CD4-positive, alpha-beta T cell (primary cell): ENCODE results near the gene NEK10. TPM values are rescaled to one million over a fixed set of nuclear protein-coding genes. Genes with fewer than 3 reads are reported as not detected.

ENCODE experiments used
- ATAC-seq: fragments of 200-7000 bp; cut with Tn5 transposase; one replicate; pipeline ENCODE4 v1.10.0; 2022; ENCODE audit warnings: mild to moderate bottlenecking; ENCODE audit not compliant: poor library complexity
- CTCF ChIA-PET: fragments of 350-600 bp; sonication (Branson Sonifier 250); formaldehyde crosslinking; loops from one replicate; lab custom pipeline; 2021; ENCODE audit warnings: antibody characterized with exemption, inconsistent platforms; lab: Charles Lee
- POLR2A ChIA-PET: fragments of 350-600 bp; sonication (Branson Sonifier 250); formaldehyde crosslinking; loops from one replicate; lab custom pipeline; 2021; ENCODE audit warnings: antibody characterized with exemption, inconsistent platforms; lab: Charles Lee
- DNase-seq, 14 experiments: peaks; one replicate each; pipeline ENCODE4 v3.0.0-alpha.2; 2013 to 2020; ENCODE audit warnings: mixed read lengths in 2 of 14
- H3K27ac ChIP-seq, 2 donors: one replicate each; pipeline versions ENCODE4 v1.5.1 to v1.7.0; 2013; ENCODE audit warnings: low read length in 2 of 2, low read depth in 1 of 2, mild to moderate bottlenecking in 1 of 2
- H3K27me3 ChIP-seq, 2 experiments: 1 replicate in 1 of 2; 2 replicates in 1 of 2; pipeline versions ENCODE4 v1.6.1 to v1.7.0; 2013; ENCODE audit warnings: low read length in 2 of 2, control low read depth in 1 of 2, mild to moderate bottlenecking in 1 of 2, moderate library complexity in 1 of 2; ENCODE audit not compliant: insufficient read depth in 2 of 2, control insufficient read depth in 1 of 2
- H3K36me3 ChIP-seq: one replicate; pipeline ENCODE4 v1.6.1; 2013; ENCODE audit warnings: low read length, control low read depth; ENCODE audit not compliant: insufficient read depth
- H3K4me1 ChIP-seq: one replicate; pipeline ENCODE4 v1.6.1; 2013; ENCODE audit warnings: low read length, control low read depth; ENCODE audit not compliant: insufficient read depth
- H3K4me3 ChIP-seq: one replicate; pipeline ENCODE4 v1.5.1; 2013; ENCODE audit warnings: mild to moderate bottlenecking, low read length, moderate library complexity
- H3K9me3 ChIP-seq, 2 experiments: 1 replicate in 1 of 2; 2 replicates in 1 of 2; pipeline versions ENCODE4 v1.6.1 to v1.7.0; 2013; ENCODE audit warnings: low read length in 2 of 2, mild to moderate bottlenecking in 2 of 2, control low read depth in 1 of 2, moderate library complexity in 1 of 2; ENCODE audit not compliant: control insufficient read depth in 1 of 2, insufficient read depth in 1 of 2
- H3K27ac Mint-ChIP-seq: one replicate; pipeline ENCODE4 v1.8.0; 2020; ENCODE audit warnings: mixed read lengths
- H3K27me3 Mint-ChIP-seq: one replicate; pipeline ENCODE4 v1.8.0; 2021; ENCODE audit warnings: mixed read lengths
- H3K36me3 Mint-ChIP-seq: one replicate; pipeline ENCODE4 v1.8.0; 2021; ENCODE audit warnings: low read depth, mixed read lengths
- H3K4me1 Mint-ChIP-seq: one replicate; pipeline ENCODE4 v1.8.0; 2021; ENCODE audit warnings: low read depth, mixed read lengths
- H3K4me3 Mint-ChIP-seq: one replicate; pipeline ENCODE4 v1.8.0; 2020; ENCODE audit warnings: mild to moderate bottlenecking, mixed read lengths
- H3K9me3 Mint-ChIP-seq: one replicate; pipeline ENCODE4 v1.8.0; 2020; ENCODE audit warnings: mixed read lengths
- CTCF ChIP-seq: fragments of 200-600 bp; IDR thresholded peaks from one replicate; pipeline ENCODE4 v1.8.0; 2022; ENCODE audit warnings: antibody characterized with exemption, mild to moderate bottlenecking
- intact Hi-C, 2 experiments: fragments of 100-400 bp; cut with DNase I in 1 of 2; cut with micrococcal nuclease in 1 of 2; formaldehyde crosslinking; loops; one replicate each; pipeline versions ENCODE4 v1.15.1 to v1.9.0; 2023 to 2025; cut with DNase I, micrococcal nuclease
- total RNA-seq, 174 experiments: library from RNA in 2 of 174; stranded (reverse) in 2 of 174; gene quantifications; one replicate each; pipeline ENCODE4 v1.2.3 and lab custom pipeline; 2021 to 2026

Gene NEK10
- total RNA-seq, 2 experiments from 2014 or later = 0.61 to 0.77 TPM

- Histone ChIP-seq H3K9me3 (no peaks in the 10 kb centered on the region), H3K36me3 (no peaks in the 10 kb centered on the region), H3K27ac (no peak overlapping the region), H3K27me3 (no peaks in the 10 kb centered on the region), H3K4me1 (no peaks in the 10 kb centered on the region), H3K4me3 (no peak overlapping the region)
- ChIA-PET POLR2A (no interaction called here), CTCF (no interaction called here)
- no peak for TF ChIP-seq CTCF
- Mint-ChIP-seq H3K9me3 (peaks cover 3% of the 10 kb centered on the region), H3K27ac (no peak overlapping the region), H3K4me3 (no peak overlapping the region), H3K4me1 (no peaks in the 10 kb centered on the region), H3K27me3 (peaks cover 4% of the 10 kb centered on the region), H3K36me3 (no peaks in the 10 kb centered on the region)
- ATAC-seq (no peak), DNase-seq (no peak)
- intact Hi-C loops = no loop called here
Measured at GRCh38 chr3:27271890-27272289, 97.3 kb downstream of the NEK10 start.

DNA sequence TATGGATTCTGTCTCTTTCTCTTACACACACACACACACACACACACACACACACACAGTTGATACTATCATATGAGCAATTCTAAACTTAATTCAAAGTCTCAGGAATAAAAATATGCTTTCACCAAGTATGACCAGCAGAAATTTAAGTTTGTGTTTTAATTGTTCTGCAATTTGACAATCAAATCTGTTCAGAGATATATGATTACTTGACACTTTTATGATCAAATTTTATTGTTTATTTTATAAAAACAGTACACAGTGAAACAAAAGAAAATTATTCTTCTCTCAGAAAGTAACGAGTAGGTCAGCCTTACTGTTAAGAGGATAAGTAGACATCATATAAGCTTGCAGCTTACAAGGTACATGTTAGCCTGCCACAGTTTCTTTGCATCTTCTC lies 114.3 kb downstream of the NEK10 start:
- Histone ChIP-seq H3K27ac (no peak overlapping the region), H3K4me1 (no peaks in the 10 kb centered on the region), H3K4me3 (no peak overlapping the region), H3K9me3 (peaks cover 0 to 8% of the 10 kb centered on the region in 2 experiments), H3K36me3 (no peaks in the 10 kb centered on the region), H3K27me3 (no peaks in the 10 kb centered on the region)
- H3K9me3 Mint-ChIP-seq = no peaks in the 10 kb centered on the region
- no peaks in the 10 kb centered on the region for H3K4me1 Mint-ChIP-seq
- H3K4me3 Mint-ChIP-seq = no peak overlapping the region
- ATAC-seq (no peak), DNase-seq (no peak)
- no peaks in the 10 kb centered on the region for H3K36me3 Mint-ChIP-seq
- POLR2A ChIA-PET = no interaction called here
- intact Hi-C loops = no loop called here
- peaks cover 7% of the 10 kb centered on the region for H3K27me3 Mint-ChIP-seq
- CTCF ChIA-PET = no interaction called here
- no peak overlapping the region for H3K27ac Mint-ChIP-seq
- no peak for TF ChIP-seq CTCF

DNA sequence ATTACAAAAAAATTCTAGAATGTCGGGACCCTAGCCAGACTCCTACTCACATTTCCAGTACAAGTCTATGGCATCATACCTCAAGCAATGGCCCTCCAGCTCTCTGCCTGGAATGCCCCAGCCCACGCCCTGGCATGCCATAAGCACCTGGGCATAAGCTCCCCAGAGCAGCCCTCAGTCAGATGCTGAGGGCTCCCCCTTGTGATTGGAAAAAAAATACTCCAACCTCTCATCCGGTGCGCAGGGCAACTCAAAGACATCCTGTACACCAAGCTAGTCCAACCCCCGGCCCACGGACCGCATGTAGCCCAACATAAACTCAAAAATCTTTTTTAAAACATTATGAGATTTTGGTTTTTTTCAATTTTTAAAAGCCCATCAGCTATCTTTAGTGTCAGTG lies 115.4 kb downstream of the NEK10 start:
- POLR2A ChIA-PET = no interaction called here
- Histone ChIP-seq H3K27me3 (no peaks in the 10 kb centered on the region), H3K4me1 (no peaks in the 10 kb centered on the region), H3K9me3 (peaks cover 0 to 8% of the 10 kb centered on the region in 2 experiments), H3K27ac (no peak overlapping the region), H3K36me3 (no peaks in the 10 kb centered on the region), H3K4me3 (no peak overlapping the region)
- TF ChIP-seq CTCF = no peak
- H3K4me1 Mint-ChIP-seq = no peaks in the 10 kb centered on the region
- no peak overlapping the region for H3K27ac Mint-ChIP-seq
- peak in 3 of 14 experiments; percentile 8 to 15 (median 9) for DNase-seq
- ATAC-seq = no peak
- no peaks in the 10 kb centered on the region for H3K36me3 Mint-ChIP-seq
- intact Hi-C loops = no loop called here
- peaks cover 2% of the 10 kb centered on the region for H3K9me3 Mint-ChIP-seq
- H3K27me3 Mint-ChIP-seq = peaks cover 7% of the 10 kb centered on the region
- H3K4me3 Mint-ChIP-seq = no peak overlapping the region
- CTCF ChIA-PET = no interaction called here
